Lung (tissue), 12 donors: ENCODE data around the gene SFMBT1. TPM values are rescaled to one million over a fixed set of nuclear protein-coding genes. Genes with fewer than 3 reads are reported as not detected.

Experiments used
- ATAC-seq: fragments of 200-7000 bp; cut with Tn5 transposase; one replicate; pipeline ENCODE4 v1.9.1; 2020; ENCODE audit warnings: moderate number of reproducible peaks; ENCODE audit not compliant: insufficient read depth, low FRiP score
- DNase-seq, 3 donors: peaks; one replicate each; pipeline ENCODE4 v3.0.0-alpha.2; 2013 to 2017
- H3K27ac ChIP-seq, 2 donors: one replicate each; pipeline ENCODE4 v1.5.1; 2013; ENCODE audit warnings: mild to moderate bottlenecking in 2 of 2, moderate library complexity in 2 of 2, control low read depth in 1 of 2, inconsistent platforms in 1 of 2, low read depth in 1 of 2, low read length in 1 of 2
- H3K27me3 ChIP-seq, 3 donors: one replicate each; pipeline ENCODE4 v1.5.1; 2013; ENCODE audit warnings: low read length in 2 of 3; ENCODE audit not compliant: control insufficient read depth in 3 of 3, insufficient read depth in 3 of 3
- H3K36me3 ChIP-seq, 4 donors: one replicate each; pipeline ENCODE4 v1.5.1; 2013; ENCODE audit warnings: low read length in 4 of 4, mild to moderate bottlenecking in 1 of 4, moderate library complexity in 1 of 4; ENCODE audit not compliant: control insufficient read depth in 4 of 4, insufficient read depth in 4 of 4
- H3K4me1 ChIP-seq, 5 donors: one replicate each; pipeline ENCODE4 v1.5.1; 2013; ENCODE audit warnings: low read length in 5 of 5, mild to moderate bottlenecking in 2 of 5, moderate library complexity in 1 of 5; ENCODE audit not compliant: control insufficient read depth in 5 of 5, insufficient read depth in 5 of 5
- H3K4me3 ChIP-seq: one replicate; pipeline ENCODE4 v1.5.1; 2013; ENCODE audit warnings: mild to moderate bottlenecking, control low read depth, moderate library complexity
- H3K9ac ChIP-seq, 2 donors: one replicate each; pipeline ENCODE4 v1.5.1; 2013; ENCODE audit warnings: low read length in 2 of 2, control low read depth in 1 of 2; ENCODE audit not compliant: insufficient read depth in 1 of 2
- H3K9me3 ChIP-seq, 4 donors: one replicate each; pipeline ENCODE4 v1.5.1; 2013; ENCODE audit warnings: low read length in 3 of 4, mild to moderate bottlenecking in 1 of 4, moderate library complexity in 1 of 4; ENCODE audit not compliant: control insufficient read depth in 4 of 4, insufficient read depth in 3 of 4
- WGBS, 2 donors: extraction: QIAGEN DNeasy Blood & Tissue Kit; methylation state at CpG; one replicate each; pipeline ENCODE4 v1.1.7; 2013; 5-methylcytosine and 5-hydroxymethylcytosine counted together
- polyA plus RNA-seq, 2 donors: library from polyadenylated mRNA; stranded (reverse); fragments of 200-250 nt; gene quantifications; one replicate each; pipeline ENCODE4 v1.2.1, GENCODE V29; 2013
- total RNA-seq, 2 donors: library from RNA; depleted of rRNA in 1 of 2; stranded (reverse); fragments of >200 nt in 1 of 2; gene quantifications; one replicate each; pipeline ENCODE4 v1.2.1, GENCODE V29; 2014 to 2021
- TF ChIP-seq, protein P1 (sequence below): IDR thresholded peaks from 2 replicates; pipeline ENCODE4 v1.5.1; 2012; ENCODE audit warnings: mild to moderate bottlenecking; ENCODE audit errors: control extremely low read depth, extremely low read depth
- donor health status: control.
- donor health status: control.
- donor health status: Bipolar disorder and iron deficiency.
- donor health status: healthy.
- donor health status: DM: yes; HTN: yes; CAD: no.

Gene SFMBT1
- total and polyA plus RNA-seq, 4 donors: 3.4 to 19.2 (median 9.7) TPM

DNA sequence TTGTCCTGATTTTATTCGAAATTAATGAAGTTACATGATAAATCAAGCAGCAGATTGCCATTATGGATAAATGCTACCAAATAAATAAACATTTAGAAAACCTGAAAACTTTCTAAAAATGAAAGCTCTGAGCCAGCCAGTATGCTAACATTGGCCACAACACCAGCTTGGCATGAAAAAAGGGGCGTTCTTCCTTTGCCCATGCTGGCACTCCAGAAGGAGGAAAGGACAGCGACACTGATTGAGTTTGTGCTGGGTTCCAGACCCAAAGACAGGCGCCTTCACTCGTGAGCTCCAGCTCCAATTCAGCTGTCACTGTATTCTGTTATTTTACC, 153.6 kb downstream of the SFMBT1 start:
- WGBS, 2 donors: 64 to 71% methylated on average over 5 of the region's 5 CpGs
- ATAC-seq (no peak), DNase-seq (no peak)
- Histone ChIP-seq H3K4me3 (no peak overlapping the region), H3K27me3 (no peaks in the 10 kb centered on the region), H3K27ac (peak overlapping the region in 1 of 2 donors; percentile 72), H3K9me3 (no peaks in the 10 kb centered on the region), H3K36me3 (peaks cover 0 to 2% (median 0%) of the 10 kb centered on the region in 4 donors), H3K4me1 (peaks cover 0 to 36% (median 18%) of the 10 kb centered on the region in 5 donors), H3K9ac (no peak overlapping the region)
- TF ChIP-seq, protein P1, sequence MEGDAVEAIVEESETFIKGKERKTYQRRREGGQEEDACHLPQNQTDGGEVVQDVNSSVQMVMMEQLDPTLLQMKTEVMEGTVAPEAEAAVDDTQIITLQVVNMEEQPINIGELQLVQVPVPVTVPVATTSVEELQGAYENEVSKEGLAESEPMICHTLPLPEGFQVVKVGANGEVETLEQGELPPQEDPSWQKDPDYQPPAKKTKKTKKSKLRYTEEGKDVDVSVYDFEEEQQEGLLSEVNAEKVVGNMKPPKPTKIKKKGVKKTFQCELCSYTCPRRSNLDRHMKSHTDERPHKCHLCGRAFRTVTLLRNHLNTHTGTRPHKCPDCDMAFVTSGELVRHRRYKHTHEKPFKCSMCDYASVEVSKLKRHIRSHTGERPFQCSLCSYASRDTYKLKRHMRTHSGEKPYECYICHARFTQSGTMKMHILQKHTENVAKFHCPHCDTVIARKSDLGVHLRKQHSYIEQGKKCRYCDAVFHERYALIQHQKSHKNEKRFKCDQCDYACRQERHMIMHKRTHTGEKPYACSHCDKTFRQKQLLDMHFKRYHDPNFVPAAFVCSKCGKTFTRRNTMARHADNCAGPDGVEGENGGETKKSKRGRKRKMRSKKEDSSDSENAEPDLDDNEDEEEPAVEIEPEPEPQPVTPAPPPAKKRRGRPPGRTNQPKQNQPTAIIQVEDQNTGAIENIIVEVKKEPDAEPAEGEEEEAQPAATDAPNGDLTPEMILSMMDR: no peak

DNA sequence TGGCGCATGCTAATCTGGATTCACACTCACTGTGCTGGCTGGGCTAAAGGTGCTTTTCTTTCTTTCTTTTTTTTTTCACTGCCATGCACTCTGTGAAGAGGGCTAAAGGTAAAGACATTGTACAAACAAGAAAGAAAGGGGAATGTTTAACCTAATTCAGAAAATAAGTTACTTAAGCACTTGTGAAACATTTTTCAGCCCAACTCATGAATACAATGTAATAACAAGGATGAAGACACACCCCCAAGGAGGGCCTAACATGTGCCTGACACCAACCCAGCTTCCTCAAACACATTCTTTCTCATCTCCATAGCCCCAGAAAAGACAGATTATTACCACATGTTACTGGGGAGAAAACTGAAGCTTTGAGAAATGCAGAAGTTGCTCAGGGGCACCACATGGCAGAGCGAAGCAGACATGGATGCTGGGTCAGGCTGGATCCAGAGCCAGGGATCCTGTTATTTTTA, 154.2 kb downstream of the SFMBT1 start:
- DNase-seq (peak; percentile 19 to 63 (median 56)), ATAC-seq (peak; percentile 64)
- WGBS, 2 donors: 41 to 48% methylated on average over 2 of the region's 2 CpGs
- TF ChIP-seq, protein P1: no peak
- H3K36me3 ChIP-seq: peaks cover 0 to 2% (median 0%) of the 10 kb centered on the region in 4 donors
- peak overlapping the region in 1 of 2 donors; percentile 83 for H3K27ac ChIP-seq
- no peak overlapping the region for H3K9ac ChIP-seq
- peaks cover 0 to 34% (median 19%) of the 10 kb centered on the region in 5 donors for H3K4me1 ChIP-seq
- H3K4me3 ChIP-seq: no peak overlapping the region
- no peaks in the 10 kb centered on the region for H3K27me3 ChIP-seq
- no peaks in the 10 kb centered on the region for H3K9me3 ChIP-seq

DNA sequence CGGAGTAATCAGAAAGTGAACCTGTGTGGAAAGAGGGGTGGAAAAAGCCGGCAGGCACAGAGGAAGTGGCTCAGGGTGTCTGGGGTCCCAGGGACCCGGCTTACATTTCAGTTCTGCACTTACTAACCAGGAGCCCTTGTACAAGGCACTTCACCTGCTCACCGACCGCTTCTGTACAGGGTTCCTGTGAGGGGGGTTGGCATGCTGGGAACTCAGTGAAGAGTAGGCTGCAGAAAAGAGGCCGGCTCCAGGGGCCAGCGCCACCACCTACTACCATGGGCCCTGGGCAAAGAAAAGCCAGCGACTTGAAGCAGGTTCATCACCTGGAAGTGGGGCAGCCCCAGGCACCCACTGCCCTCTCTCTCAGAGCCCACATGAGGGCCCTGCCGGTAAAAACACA, 154.7 kb downstream of the SFMBT1 start:
- TF ChIP-seq, protein P1: no peak
- ATAC-seq (no peak), DNase-seq (peak; percentile 45 to 72 (median 69))
- Histone ChIP-seq H3K36me3 (peaks cover 0 to 2% (median 0%) of the 10 kb centered on the region in 4 donors), H3K9ac (no peak overlapping the region), H3K27me3 (no peaks in the 10 kb centered on the region), H3K4me1 (peaks cover 0 to 33% (median 20%) of the 10 kb centered on the region in 5 donors), H3K27ac (peak overlapping the region in 1 of 2 donors; percentile 83), H3K4me3 (no peak overlapping the region), H3K9me3 (no peaks in the 10 kb centered on the region)
- WGBS, 2 donors: 52 to 55% methylated on average over 9 of the region's 9 CpGs

DNA sequence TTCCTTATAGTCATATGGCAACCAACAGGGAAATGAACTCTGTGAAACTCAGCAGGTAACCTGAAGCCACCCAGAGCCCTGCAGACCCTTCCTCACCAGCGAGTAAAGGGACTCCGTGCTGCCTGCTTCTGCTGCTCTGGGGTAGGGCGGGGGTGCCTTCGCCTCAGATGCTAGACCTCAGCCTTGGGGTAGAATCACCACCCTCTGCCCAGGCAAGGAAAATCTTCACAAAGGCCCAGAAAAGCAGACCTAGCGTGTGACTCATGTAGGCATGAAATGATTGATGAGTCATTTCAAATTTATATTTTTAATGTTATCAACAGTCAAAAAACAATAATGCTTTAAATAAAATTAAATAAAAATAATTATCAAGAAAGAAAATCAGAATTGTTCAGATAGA, 155.1 kb downstream of the SFMBT1 start:
- Histone ChIP-seq H3K4me1 (peaks cover 0 to 32% (median 21%) of the 10 kb centered on the region in 5 donors), H3K4me3 (no peak overlapping the region), H3K36me3 (peaks cover 0 to 2% (median 0%) of the 10 kb centered on the region in 4 donors), H3K27ac (peak overlapping the region in 1 of 2 donors; percentile 55), H3K9ac (no peak overlapping the region), H3K9me3 (no peaks in the 10 kb centered on the region), H3K27me3 (no peaks in the 10 kb centered on the region)
- WGBS, 2 donors: 87 to 88% methylated on average over 5 of the region's 5 CpGs
- TF ChIP-seq, protein P1: no peak
- ATAC-seq (no peak), DNase-seq (no peak)
